Measurements from ENCODE around the gene PRR15L.
"Not testable (repeated sequence)": the region's sequence is repeated elsewhere in the genome, so short reads cannot be mapped to it uniquely, and the experiment has no call there.

Gene PRR15L, protein sequence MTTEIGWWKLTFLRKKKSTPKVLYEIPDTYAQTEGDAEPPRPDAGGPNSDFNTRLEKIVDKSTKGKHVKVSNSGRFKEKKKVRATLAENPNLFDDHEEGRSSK

DNA sequence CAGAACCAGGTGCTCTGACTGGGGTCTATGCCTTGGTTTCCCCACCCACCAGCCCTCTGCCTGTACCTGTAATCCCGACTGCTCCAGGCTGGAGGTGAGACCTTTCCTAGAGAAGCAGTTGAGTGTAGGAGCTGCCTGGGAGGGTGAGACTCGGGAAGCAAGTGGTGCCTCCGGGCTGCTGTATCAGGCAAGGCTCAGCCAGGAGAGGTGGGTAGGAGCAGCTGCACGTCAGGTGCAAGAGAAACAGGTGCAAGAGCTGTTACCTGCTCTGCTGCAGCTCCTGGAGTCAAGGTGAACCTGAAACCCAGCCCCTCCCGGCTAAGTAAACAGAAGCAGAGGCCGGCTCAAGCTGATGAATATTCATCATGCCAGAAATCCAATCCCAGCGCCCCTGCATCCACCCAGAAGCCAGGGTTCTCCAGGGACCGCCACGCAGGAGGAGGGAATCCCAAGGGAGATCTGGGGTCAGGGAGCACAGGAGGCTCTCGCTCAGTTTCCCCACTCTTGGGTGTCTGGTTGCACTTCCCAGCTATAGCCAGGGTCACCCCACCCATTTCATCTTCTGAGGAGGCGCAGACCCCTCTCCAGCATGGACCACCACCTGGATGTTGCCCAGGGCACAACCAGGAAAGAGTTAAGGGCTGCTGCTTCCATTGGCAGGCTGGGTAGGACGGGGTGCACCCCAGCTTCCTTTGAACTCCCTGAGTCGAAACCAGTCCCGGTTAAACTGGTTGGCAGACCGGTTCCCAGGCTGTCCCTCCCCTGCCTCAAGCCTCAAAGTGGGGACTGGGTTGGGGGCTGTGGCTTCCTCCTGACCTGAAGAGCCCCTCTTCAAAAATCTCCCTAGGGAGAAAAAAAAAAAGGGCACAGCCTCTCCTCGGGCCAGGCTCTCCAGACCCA lies at the start of gene PRR15L:
PRR15L (minus strand) TSS at position 293 of the 900 bp plus-strand sequence. CDS start 4,649 bp downstream, outside the sequence.
- DNase-seq, result no peak

DNA sequence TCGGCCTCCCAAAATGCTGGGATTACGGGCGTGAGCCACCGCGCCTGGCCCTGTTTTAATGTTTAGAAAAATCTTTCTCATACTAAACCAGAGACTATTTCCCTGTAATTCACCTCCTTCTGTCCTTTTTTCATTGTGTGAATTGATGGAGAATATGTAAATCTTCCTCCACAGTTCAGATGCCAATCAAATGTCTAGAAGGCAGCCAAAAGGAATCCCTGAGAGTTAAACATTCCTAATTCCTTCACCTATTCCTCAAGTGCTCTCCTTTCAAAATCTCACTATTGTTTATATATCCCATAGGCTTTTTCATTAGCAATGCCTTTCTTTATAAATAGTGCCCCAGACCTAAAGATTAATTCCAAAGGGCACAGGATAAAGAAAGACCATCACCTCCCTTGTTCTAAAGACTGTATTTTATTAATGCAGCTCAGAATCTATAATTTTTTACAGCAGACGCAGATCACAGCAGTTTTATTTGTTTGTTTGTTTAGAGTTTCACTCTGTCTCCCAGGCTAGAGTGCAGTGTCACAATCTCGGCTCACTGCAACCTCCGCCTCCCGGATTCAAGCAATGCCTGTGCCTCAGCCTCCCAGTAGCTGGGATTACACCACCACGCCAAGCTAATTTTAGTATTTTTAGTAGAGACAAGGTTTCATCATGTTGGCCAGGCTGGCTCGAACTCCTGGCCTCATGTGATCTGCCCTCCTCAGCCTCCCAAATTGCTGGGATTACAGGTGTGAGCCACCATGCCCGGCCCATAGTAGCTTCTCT lies 49.4 kb upstream of the PRR15L start:
- DNase-seq, result no peak

DNA sequence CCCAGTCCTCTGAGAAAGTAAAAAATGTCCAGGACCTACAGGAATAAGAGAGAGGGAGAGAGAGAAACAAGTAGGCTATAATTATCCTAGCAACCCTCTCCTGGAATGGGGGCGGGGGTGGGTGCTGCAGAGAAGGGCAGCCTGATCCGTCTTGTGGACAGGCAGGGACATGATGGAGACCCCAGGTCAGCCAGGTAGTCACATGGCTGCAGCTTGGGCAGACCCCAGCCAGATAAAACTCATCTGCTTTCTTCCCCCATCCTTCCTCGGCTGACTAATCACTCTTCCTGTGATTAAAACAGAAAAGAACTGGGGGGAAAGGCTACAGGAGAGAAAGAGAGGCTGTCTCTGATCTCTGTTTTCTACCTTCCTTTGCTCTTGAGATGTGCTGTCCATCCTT lies 47.3 kb upstream of the PRR15L start:
- peak; percentile 29 to 43 for DNase-seq

DNA sequence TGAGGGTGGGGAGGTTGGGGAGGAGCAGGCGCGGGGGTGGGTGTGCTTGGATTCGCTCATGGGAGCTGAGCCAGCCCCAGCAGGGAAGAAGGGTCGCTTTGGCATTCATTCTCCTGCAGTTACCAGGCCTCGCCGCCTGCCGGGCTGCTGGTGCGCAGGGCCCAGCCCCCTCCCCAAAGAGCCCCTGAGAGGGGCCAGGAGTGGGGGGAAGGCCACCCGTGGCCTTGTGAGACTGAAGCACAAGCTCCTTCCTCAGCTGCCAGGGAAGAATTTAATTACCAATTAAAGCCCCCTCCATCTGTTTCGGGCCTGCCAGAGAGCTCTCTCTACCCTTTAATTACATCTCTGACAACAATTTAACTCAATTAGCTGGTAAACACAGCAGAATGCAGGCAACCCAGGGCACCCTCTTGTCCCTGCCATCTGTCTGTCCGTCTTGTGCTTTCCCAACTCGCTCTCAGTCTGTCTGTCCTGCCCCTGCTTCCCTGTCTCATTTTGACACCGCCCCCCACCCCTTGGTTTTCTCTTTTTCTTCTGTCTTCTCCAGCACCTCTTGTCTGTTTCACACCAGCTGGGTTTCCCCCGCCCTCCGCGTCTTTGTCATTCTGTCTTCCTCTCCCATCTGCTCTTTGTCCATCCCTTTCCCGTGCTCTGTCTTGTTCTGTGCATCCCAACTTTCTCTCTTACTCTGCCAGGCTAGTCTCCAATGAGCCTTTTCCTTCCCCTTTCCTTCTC lies 45.9 kb upstream of the PRR15L start:
- peak; percentile 100 for DNase-seq

DNA sequence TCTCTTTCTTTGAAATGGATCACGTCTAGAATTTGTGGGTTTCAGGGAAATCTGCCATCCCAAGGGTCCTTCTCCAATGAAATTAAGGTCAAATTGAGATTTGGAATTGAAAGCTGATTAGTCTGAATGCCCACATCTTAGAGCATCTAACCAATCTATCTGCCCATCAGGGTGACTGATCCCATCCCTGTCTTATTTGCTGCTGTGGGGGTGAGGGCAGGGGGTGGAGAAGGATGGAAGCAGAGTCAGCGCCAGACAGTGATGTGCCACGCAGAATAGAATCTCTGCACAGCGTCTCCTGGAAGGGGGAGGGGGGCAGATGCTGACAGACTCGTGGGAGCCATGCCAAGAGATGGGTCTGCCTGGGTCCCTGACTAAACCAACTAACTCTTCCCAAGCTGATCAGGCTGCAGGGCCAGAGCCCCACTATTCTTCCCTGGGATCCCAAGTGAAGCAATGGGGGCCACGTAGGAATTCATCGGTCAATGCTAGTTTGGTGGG lies 45.3 kb upstream of the PRR15L start:
- DNase-seq, result peak; percentile 90 to 93

DNA sequence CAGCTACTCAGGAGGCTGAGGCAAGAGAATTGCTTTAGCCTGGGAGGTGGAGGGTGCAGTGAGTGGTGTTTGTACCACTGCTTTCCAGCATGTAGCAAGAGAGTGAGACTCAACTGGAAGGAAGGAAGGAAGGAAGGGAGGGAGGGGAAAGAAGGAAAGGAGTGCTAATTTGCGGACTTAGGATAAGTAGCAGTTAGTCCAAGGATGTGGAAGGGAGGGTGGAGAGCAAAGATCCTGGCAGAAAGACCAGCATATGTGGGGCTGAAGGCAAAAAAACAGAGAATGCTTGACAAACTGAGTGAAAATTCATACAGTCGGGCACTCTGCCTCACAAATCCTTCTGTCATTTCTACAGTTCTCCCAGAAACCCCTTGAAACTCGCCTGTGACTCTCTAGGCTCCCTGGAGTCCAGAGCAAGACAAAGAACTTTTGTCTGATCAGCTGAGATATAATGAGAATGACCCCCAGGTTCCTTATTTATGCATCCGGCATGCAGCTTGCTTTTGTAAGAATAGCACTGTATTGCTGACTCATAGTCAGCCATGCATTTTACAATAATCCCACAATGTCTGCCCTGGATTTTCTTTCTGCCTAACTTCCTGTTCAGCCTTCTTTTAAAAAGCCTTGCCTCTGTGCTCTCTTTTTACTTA lies 44.7 kb upstream of the PRR15L start:
- DNase-seq, result peak; percentile 22 to 51

DNA sequence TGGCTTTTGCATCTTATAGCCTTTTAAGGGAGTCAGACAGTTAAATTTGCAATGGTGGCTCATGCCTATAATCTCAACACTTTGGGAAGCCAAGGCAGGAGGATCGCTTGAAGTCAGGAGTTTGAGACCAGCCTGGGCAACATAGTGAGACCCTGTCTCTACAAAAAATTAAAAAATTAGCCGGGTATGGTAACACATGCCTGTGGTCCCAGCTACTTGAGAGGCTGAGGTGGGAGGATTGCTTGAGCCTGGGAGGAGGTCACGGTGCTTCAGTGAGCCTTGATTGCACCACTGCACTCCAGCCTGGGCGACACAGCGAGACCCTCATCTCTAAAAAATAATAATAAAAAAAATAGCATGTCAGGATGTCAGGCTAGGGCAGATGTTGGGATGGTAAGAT lies 44.0 kb upstream of the PRR15L start:
- DNase-seq, result not testable (repeated sequence)

DNA sequence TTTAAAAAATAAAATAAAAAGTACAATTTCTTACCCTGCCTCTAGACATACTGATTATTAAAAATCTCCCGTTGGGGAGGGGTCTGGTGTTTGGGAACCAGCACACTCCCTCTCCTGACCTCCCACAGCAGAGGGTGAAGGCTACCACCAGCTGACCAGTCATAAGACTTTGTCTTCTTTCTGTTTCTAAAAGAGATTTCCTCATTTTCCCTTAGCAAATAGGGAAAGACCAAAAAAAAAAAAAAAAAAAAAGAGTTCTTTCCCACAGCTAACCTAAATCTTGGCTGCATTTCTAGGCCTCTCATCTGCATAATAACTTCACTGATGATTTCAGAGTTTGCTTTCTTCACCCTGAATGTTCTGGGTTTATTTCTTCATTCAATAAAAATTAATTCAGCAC lies 43.5 kb upstream of the PRR15L start:
- no peak for DNase-seq

DNA sequence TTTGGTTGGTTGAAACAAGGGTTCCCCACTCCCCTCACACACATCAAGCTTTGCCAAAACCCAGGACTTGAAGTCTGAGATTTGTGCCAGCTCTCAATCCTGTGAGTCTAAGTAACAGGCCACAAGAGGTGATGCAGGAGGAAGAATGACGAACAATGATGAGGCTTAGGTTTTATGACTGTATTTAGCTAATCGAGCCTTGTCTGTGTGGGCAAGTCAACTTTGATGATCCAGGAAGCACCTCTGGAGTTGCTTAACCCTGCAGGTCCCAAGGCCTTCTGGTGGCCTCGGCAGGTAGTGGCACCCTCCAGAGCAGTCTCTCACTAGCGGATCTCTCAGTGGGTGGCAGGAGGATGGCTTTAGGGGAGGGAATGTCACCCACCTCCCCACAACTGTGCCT lies 41.9 kb upstream of the PRR15L start:
- DNase-seq, result no peak

DNA sequence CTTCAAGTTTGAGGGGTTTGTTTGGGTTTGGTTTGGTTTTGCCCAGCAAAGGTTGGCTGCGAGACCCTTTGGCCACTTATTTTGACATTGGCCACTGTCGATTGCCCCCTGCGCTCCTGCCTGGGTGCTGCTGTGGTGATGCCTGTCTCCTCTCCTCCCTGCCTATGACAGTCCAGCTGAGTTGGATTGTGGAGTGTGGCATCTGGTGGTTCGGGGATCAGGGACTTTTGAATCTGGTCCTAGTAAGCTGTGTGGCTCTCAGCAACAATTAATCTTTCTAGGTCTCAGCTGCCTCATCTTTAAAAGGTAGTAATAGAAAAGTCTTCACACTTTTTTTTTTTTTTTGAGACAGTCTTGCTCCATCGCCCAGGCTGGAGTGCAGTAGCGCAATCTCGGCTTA lies 40.4 kb upstream of the PRR15L start:
- DNase-seq, result peak; percentile 88 to 89

DNA sequence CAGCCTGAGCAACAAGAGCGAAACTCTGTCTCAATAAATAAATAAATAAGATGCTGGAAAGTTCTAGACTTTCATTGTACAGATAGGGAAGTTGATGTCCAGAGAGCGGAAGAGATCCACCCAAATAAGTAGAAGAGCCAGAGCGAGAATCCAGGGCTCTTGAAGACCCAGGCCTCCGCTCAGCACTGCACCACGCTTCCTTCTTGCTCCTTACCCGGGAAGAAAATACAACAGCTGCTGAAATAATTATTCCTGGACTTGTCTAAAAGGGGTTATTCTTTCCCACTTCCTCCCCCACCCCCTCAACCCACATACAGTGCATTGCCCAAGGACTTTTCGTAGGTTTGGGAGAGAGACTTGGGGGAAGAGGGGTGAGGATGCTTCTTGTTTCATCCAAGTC lies 39.9 kb upstream of the PRR15L start:
- peak; percentile 40 to 49 for DNase-seq

DNA sequence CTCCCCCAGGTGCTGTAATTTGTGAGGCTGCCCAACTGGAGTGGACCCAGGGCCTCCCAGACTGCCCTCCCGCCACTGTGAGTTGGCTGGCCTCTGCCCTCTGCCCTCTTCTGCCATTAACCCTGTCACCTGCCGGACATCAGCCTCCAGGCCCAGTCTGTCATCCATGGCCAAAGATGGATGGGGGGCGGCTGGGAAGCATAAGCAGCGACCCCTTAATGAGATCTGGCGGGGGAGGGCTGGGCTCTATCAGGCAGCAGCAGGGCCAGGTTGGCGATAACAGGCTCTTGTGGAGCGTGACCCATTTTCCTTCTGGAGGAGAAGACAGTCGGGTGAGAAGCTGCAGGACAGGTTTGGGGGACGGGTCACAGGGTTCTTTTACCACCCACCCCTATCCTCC lies 38.5 kb upstream of the PRR15L start:
- DNase-seq, result peak; percentile 11 to 32

DNA sequence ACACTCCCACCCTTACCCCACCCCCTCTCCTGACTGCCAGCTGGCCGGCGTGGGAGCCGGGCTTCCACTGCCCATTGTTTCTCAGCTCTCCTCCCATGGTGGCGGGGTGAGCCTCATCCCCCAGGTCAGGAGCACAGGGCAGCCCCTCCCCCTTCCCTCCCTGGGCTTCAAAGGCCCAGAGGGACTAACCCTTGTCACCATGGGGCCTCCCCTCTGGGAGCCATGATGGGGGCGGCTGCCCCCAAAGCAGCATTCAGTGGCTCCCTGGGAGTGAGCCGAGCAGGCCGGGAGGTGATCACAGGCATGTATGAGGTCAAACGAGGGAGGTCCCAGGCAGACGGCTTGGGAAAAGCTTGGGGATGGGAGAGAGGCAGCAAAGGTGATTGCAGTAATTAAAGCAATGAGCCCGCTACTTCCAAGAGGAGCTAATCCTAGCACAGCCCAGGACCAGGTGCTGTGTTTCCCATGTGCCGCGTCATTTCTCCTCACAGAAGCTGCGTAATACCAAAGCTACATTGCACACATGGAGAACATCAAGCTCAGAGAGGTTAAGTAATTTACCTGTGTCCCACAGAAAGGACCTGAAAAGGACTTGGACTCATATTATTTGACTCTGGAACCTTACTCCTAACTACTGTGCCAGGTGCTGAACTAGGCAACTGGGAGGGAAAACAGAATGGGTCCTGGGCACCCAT lies 37.7 kb upstream of the PRR15L start:
- DNase-seq, result peak; percentile 67 to 69

DNA sequence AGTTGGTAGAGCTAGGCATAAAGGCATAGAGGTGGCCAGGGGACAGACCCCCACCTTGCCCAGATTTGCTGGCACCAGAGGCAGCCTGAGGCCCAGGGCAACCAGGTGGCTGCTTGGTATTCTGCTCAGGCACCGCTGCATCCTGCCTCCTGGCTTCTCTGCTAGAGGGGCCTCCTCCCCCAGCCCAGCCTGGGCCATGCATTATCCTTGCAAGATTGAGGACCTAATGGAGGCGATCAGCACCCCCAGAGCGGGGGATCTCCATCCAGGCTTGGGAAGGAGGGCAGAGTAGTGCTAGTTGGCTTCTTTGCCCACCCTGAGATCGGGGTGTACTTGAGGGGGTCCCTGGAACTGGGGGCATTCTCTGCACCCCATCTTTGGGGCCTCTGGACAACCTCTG lies 37.0 kb upstream of the PRR15L start:
- no peak for DNase-seq

DNA sequence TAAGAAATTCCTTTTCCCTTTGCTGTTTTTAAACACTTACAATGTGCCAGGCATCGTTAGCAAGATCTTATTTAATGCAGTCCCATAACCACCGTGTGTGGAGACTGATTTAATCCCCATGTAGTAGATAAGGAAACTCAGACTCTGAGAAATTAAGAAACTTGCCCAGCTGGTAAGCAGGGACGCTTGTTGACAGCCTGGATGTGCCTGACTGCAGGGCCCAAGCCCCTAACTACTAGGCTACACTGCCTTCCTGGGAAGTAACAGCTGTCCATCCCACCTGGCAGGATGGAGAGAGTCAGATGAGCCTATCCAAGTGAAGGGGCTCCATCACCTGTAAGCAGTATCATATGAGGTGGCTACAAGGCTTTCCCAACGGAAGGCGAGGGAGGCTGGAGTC lies 36.3 kb upstream of the PRR15L start:
- DNase-seq, result peak in 1 of 2 experiments; percentile 60

DNA sequence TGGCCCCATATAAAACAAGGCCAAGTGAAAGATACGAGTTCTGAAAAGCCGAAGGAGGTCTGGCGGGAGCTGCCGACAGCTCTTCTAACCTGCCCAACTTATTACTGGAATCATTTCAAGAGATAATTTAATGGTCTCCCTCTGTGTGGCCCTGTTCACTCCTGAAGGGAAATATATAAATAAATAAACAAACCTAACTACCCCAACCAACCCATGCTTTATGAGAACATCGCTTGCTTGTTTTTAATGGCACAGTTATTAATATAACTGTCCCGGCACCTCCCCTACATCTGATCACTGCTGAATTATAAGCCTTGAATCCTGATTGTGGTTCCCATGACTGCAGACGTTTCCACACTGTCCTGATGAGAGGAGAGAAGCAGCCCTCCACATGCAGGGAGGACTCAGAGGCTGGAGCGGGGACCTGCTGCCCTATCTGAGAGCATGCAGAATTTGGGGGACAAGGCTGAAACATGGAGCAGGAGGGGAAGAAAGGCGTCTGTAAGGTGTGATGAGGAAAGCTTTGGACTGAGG lies 35.4 kb upstream of the PRR15L start:
- no peak for DNase-seq

DNA sequence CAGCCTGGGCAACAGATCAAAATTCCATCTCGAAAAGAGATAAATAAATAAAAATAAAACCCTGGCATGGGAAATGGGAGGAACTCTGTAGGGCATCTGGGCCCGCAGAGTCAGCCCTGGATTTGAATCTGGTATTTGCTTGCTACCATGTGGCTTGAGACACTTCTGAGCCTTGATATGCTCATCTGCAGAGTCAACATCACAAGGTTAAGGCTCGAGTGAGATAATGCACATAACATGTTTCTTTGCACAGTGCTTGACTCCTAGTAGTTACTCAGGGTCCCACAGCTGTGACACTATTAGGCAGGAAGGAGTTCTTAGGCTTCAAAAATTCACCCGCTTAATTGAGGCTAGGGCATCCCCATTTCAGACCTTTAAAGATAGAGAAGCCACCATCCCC lies 34.5 kb upstream of the PRR15L start:
- no peak for DNase-seq

DNA sequence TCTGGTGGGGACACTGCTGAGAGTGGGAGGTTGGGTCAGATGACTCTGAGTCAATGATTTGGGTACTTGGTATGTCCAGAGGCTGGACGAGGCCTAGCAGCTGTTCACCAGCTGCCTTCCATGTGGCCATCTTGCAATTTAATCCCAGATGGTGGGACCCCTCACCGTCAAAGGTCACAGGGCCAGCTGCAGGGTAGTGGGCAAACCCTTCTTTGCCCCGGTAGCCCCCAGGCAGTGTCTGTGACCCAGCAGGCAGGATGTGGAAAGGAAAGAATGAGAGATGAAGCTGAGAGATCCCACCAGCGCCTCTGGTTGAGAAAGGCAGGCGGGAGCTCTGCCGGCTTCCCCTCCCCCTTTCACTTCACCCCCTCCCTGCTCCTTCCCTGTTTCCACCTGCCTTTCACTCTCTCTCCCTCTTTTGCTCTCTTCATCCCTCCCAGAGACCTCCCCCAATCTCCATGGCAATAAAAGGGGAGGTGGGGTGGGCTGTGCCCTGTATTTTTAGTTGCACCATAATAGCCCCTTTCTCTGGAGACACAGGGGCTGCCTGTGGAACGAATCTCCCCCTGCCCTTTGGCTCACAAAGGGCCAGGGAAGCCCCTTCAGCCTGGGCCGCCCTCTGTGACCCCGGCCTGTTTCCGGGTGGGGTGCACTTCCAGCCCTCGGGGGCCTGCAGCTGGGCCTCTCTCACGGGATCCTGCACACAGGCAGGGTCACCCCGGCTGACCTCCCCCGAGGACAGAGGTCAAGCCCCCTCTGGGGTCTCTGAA lies 33.5 kb upstream of the PRR15L start:
- DNase-seq, result peak; percentile 43 to 57

DNA sequence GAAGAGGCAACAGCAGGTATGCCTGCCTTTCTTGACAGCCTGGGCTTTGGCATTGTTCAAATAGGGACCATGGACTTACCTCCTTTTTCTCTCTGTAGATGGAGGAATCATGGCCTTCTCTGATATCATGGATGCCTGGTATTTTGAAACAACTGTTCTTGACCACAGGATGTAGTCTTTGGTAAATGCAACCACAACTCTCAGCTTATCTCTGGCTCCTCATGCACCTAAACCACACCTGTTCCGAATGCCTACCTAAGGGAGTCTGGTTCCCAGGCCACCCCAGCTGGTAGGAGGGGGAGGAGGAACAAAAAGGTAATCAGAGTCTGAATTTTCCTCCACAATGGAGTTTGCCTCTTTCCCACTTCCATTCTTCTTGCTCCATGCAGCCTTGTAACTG lies 32.0 kb upstream of the PRR15L start:
- no peak for DNase-seq

DNA sequence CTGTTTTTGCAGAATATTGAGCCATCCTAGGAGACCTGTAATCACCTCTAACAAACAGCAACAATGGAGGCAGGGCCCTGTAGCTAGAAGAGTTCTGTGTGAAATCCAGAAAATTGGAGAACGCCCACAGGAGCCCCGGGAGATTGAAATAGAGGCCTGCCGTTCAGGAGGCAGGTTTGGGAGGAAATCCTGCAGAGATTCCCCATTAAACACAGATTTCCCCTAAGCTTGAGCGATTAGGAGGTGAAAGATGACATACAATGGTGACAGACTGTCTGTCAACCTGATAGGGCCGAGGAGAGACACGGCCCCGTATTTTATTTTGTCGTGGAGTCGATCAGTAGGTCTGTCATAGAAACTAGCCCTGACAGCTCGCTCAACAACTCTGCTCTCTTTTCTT lies 31.5 kb upstream of the PRR15L start:
- no peak for DNase-seq

DNA sequence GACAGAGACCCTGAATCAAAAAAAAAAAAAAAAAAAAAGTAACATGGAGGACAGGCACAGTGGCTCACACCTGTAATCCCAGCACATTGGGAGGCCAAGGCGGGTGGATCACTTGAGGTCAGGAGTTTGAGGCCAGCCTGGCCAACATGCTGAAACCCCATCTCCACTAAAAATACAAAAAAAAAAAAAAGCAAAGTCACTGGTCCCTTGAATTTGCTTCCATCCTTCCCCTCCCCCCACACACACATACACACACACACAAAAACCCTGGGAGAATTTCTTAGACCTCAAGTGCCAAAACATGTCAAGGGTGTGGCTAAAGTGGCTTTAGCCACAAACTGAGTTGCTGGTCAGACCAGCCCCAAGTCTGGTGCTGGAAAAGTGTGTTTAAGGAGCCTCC lies 30.8 kb upstream of the PRR15L start:
- DNase-seq, result not testable (repeated sequence)
